NCI-H82 (cell line): ENCODE results near the gene FGF18.

ENCODE experiments used
- DNase-seq: peaks from one replicate; lab custom pipeline; 2025; lab: John Stamatoyannopoulos, UW

Gene FGF18

DNA sequence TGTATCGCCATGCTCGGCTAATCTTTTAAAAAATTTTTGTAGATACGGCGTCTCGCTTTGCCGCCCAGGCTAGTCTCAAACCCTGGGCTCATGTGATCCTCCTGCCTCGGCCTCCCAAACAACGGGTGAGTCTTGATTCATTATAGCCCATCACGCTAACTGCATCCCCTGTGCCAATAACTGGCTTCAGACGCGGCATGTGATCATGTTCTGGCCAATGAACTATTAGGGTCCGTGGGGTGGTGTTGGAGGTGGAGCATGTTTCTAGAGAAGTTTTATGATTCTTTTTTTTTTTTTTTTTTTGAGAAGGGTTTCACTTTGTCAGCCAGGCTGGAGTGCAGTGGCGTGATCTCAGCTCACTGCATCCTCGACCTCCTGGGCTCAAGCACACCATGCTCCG lies 51.0 kb downstream of the FGF18 start:
- no peak for DNase-seq

DNA sequence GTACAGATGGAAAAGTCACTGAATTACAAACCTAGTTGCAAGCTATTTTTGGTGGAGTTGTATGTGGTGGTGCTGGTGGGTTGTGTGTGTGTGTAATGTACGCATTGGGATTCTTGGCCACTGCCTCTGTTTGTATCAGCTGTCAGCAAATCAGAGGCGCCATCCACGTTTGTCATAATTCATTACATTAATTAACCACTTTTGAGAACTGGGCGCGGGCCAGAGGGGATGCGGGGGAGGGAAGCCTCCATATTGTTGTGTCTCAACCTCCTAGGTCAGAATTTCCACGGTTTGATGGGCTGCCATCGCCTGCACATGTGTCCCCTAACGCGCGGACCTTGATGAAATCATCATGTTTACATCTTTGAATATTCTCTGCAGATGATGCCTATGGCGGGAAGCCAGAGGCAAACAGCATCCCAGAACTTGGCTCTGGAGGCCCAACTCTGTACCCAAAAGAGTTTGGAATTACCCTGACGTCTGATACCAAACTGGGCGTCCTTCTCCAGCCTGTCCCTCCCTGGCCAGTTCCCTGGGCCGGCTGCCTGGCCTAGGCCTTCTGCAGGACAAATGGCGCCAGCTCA lies 54.9 kb downstream of the FGF18 start:
- no peak for DNase-seq

DNA sequence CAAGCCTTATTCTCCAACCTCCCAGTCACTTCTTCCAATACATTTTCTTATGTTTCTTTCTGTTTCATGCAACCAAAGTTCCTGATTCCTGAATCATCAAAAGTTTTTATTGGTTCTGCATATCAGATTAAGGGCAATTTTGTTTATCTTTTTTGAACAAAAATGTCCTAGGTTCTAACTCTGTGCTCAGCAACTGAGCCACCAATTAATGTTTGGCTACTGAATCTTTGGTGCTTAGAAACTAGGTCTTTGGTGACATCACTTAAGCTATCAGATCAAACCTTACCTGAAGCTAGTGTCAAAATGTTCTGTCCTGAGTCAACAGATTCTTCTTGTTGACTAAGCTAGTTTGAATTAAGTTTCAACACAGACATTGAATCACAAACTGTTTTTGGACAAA lies 56.1 kb downstream of the FGF18 start:
- no peak for DNase-seq

DNA sequence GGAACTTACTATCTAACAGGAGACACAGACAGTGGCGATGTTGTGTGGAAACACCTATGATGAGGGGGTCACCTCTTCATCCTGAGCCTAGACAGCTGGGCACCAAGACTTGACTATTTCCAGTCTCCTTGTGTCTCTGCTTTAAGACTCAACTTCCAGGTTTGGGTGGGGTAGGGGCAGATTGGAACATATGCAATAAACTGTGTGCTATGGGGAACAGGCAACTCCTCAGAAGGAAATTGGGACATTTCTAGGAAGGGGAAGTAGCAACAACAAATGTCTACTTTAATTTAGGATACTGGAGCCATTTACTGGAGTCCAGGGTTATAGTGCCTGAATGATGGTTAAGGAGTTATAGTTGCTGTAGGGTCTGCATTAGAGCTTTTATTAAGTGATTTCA lies 57.3 kb downstream of the FGF18 start:
- DNase-seq: no peak

DNA sequence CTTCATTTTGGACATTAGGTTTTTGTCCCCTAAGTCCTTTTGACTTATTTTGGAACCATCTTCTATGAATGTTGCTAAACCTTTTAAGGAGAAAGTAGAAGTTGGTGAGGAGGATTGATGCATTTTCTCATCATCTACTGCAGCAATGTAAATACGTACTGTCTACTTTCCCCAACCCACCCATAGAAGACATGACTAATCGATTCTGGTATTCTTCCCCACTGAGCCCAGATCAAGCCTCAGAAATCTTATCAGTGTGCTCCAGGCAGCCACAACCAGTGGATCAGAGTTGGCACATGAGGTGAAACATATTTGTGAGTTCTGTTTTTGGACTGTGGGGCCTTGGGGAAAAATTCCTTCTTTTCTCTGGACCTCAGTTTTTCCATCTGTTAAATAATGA lies 57.7 kb downstream of the FGF18 start:
- no peak for DNase-seq

DNA sequence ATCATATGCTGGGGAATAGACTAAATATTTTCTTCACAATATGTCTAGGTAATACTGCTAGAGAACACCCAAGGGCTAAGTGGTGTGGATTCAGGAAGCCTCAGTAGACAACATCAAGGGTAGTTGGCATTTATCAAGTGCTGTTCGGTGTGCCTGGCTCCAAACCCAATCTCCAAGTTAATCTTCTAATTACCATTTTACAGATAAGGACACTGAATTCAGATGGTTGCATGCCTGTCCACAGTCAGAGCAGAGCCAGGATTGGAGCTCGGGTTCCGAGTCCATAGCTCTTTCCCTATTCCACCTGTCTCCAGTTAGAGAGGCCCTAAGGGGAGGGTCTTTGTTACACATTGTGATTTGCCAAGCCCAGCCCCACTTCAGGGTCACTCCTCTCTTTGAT lies 58.2 kb downstream of the FGF18 start:
- no peak for DNase-seq

DNA sequence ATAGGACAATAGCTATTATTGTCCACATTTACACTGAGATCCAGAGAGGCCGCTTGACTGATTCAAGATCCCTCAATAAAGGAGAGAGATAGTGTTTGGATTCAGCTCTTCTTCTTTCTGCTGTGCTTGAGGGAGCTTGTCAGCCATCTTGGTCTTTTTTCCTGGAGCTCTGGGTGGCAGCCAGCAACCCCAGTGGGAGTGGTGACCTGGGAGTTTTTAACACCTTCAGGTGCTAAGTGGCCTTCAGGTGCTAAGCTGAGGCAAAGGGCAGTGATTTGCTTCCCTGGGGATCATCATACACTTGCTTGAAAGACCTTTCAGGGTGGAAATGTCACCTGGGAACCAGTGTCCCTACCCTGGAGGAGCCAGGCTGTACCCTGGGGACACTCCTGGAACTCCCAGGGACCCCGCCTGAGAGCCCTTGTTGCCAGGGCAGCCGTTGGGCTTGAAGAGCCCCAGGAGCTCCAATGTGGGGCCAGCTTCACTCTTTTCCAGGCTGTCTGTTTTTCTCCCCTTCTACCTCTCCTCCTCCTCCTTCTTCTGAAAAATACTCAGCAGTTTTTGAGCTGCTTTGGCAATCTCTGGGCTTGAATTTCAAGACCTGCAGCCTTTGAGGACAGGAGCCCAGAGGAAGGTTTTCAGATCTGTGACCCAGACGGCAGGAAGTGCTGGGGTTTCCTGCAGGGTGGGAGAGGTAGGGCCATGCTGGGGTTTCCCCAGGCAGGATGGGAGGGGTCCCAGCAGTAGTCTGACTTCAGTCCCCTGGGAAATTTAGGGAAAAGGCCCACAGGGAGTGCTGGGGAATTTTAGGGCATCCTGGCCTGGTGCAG lies 59.7 kb downstream of the FGF18 start:
- no peak for DNase-seq

DNA sequence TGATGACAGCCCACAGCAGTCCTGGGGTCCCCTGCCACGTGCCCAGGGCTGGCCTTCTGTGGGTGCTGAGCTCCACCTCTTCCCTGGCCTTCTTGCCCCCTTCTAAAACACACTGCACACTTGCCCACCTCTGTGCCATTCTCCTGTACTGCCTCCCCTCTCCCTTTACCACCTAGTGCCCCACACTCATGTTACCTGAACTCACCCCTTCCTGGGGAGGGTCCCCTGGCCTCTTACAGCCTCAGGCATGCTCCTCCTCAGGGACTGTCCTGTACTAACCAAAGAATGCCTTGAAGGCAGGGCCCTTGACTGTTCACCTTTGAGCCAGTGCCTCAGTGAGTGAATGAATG lies 60.3 kb downstream of the FGF18 start:
- no peak for DNase-seq

DNA sequence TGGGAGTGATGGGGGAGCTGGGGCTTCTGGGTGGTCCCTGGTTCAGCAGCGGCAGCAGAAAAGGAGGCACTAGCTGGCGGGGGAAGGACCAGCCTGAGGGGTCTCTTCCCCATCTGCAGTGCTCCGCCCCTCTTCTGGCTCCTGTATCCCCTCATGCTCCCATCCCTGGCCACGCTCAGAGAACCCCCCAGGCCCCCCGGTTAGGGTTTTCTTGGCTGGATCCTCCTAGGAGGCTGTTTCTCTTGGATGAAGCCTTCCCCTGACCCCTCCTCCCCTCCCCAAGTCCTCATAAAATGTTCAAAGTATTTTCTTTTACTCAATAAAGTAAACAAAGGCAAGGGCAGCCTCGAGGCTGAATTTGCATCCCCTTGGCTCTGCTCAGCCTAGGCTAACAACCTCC lies 60.8 kb downstream of the FGF18 start:
- DNase-seq: no peak

DNA sequence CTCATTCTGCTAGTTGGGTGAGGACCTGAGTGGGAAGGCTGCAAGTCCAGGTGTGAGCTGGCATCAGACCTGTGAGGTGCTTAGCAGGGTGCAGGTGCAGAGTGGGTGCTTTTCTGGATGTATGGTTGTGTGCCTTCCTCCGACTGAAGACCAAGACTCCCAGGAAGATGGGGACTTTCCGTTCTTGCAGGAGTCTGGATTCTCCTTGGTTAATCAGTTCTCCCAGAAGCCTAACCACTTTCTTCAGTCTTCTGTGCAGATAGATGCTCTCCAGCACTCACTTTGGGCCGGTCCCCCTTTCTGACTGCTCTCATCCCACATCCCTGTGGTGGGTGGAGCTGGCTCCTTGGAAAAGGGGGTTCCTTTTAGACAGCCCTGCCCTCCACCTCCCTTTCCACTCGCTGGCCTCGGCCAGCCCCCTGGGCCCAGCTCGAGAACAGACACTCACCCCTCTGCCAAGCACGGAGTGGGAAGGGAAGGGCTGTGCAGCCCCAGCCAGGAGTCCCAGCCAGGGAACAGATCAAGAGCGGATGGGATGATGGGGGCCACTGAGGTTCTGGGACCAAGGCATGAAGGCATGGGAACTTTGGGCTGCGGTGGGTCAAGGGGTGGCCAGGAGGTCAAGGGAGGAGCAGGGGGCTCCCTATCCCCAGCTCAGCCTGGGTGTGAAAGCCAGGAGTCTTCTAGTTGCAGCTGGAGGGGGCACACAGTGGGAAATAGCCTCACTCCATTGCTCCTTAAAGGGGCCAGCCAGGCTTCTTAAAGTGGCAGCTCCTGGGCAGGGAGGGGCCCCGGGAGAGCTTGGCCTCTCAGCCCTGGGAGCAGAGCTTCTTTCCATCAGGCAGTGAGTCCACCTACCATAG lies 62.4 kb downstream of the FGF18 start:
- DNase-seq: no peak

DNA sequence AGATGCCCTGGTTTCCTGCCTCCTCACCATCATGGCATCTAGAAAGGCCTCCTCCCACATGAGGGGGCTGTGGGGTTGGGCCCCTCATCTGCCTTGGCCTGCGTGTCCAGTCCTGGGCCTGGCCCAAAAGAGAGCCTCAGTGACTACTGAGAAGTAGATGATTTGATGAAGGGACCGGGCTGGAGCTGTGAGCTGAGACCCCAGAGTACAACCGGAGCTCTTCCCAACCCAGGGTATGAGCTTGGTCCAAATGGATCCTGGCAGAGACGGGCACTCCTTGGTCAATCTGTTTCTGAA lies 62.9 kb downstream of the FGF18 start:
- no peak for DNase-seq

DNA sequence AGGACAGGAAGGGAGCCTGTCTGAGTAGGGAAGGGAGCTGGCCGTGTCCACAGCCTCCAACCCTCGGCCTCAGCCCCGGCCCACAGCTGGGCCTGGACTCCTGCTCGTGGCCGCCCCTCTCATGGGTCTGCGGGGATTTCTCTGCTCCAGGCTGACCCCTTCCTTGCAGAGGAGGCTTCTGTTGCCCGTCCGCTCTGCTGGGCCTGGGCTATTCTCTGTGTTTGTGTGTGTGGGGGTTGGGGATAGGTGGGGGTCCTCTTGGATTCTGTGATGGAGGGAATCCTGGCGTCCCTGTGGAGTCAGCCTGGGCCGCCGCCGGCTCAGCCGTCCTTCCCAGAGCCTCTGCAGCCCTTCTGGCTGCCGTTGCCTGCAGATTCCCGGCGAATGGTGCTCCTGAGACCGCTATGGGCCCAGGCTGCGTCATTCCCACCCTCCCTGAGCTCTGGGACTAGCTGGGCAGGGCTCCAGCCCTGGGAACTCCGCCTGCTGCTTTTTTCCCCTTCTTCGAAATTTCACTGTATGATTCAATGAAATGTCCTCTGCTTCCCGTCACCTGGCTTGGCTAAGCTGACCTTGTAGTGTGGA lies 64.2 kb downstream of the FGF18 start:
- DNase-seq: no peak

DNA sequence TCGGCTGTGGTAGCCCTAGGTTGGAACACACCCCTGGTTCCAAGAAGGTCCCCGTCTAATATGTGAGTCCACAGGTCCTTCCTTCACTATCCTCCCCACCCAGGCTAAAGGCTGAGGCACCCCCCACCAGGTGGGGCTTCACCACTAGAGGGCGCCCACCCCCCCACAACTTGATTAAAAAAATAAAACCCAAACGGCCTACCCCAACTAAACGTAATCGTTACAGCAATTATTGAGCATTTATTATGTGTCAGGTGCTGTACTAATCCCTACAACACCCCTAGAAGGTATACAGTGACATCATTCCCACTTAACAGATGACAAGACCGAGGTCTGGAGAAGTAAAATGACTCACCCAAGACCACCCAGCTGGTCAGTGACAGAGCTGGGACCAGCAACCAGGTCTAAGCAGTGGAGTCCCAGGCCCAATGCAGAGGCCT lies 65.0 kb downstream of the FGF18 start:
- peak; percentile 6 for DNase-seq

DNA sequence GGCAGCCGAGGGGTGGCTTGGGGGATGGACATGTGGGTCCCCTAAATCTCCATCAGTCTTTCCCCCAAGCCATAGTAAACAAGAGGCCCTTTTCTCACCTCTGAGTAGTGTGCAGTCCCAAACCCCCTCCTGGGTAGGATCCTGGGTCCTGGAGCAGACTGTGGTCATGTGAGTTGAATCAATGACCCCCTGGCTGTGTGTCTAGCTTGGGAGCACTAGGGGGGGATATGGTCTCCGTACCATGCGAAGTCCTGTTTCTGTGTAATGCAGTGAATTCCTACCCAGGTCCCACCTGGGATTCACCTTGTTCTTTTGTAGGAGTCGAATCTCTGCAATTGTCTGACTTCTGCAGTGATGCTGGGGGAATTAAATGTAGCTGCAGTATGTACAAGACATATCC lies 66.2 kb downstream of the FGF18 start:
- DNase-seq: no peak

DNA sequence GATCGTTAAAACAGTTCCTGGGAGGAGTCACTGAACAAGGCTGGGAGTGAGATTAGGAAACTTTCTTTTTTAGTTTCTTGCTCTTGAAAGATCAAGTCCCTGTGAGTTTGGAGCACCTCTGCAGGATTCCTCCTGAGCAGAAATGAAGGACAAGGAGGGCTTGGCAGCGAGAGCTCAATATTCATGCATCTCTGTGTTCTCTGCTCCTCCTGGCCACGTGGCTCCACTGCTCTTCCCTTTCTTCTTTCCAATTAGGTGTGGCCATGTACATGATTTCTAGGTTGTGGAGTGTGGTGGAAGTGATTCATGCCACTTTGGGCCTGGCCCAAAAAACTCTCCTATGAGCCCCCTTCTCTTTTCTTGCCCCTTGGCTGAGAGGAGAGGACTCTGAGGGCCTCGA lies 67.2 kb downstream of the FGF18 start:
- DNase-seq: no peak

DNA sequence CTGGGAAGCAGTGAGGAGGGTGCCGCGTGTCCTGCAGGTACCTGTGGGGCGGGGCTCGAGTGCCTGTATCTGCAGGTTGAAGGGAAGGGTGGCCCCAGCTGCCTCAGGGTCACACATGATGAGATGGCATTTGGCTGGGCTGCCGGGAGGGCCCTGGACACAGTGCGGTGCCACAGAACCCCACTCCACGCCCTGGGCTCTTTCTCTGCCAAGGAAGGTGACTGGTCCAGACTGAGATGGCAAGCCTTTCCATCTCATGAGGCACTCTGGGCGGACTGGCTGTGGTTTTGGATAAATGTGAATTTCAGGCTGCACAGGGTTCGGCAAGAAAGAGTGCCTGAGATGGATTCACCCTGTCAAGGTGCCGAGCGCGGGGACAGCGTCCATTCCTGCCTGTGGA lies 69.4 kb downstream of the FGF18 start:
- DNase-seq: no peak

DNA sequence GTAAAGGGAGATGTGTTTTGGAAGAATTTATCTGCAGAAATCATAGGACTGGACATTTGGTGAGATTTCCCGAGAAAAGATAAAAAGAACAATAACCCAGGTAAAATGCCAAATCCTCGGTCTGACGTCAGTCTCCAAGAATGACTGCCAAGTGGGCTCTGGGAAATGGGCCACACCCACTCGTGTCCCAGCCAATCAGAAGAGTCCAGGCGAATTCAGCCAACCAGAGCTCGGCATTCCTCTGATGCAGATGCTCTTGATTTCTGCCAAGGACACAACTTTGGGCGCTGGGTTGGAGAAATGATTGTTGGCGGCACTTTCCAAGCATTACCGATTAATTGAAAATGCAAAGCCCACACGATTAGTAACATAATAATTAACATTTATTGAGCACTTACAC lies 73.3 kb downstream of the FGF18 start:
- peak; percentile 1 for DNase-seq

DNA sequence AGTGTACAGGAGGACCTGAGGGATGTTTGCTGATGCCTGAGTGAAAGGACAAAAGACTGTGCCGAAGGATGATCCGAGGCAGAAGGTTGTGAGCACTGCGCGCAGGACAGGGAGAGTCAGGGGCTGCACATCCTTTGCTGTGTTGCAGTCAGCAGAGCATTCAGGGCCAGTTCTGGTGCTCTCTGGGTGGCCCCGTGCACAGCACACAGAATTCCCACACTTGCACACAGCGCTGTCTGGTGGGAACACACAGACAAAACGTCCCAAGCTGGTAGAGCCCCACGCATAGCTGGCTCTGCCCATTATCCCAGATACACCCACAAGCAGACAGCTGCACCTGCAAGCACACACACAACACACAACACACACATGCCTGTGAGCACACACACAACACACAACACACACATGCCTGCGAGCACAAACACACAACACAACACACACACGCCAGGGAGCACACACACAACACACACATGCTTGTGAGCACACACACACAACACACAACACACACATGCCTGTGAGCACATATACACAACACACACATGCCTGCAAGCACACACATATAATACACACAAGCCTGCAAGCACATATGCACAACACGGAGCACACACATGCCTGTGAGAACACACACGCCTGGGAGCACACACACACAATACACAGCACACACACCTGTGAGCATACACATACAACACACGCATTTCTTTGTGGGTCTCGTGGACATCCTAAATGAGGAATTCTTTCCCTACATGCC lies 74.4 kb downstream of the FGF18 start:
- DNase-seq: peak; percentile 16

DNA sequence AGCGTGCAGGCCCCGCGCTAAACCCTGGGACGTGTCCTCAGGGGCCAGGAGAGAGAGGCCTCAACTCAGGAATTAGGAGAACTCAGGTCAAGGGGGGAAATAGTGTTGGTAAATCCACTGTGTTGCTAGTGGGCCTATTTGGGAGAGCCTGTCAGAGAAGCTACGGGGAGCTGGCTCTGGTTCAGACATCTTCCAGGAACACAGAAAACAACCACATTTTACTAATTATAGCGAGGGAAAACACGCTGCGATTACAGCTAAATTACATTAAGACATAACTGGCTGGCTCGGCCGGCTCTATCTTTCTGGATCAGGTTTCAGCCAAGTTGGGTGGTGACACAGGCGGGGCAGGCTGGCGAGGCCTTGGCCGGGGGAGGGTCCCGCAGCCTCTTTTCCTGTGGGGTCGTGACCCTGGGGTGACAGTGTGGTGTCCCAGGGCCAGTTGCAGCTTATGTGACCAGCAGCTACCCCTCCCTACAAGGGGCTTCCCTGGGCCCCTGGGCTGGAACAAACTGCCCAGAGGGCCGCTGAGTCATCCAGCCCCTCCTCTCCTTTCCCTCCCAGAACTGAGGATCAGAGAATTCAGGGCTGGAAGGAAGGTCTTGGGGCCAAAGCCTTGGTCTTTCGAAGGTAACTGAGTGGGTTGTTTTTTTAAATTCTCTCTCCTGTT lies 75.1 kb downstream of the FGF18 start:
- DNase-seq: peak; percentile 33

DNA sequence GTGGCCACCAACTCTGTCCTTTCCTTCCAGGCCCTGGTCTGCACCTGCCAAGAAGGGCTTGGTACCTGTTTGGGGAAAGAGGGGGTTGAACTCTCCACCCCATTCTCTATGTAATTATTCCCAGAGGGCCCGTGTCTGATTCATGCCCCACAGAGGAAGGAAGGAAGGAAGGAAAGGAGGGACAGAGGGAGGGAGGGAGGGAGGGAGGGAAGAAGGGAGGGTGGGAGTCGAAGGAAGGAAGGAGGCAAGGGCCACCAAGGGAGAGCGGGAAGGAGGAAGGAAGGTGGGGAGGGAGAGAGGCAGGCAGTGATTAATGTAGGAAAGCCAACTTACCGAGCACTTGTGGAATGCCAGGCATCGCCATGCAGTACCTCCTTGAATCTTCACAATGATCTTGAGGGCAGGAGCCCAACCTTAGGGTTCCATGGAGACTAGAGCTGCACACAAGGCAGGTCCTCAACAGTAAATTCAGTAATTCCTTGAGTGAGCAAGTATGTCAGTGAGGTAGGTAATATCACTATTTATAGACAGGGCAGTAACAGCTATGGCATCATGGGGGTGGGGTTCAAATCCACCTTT lies 75.8 kb downstream of the FGF18 start:
- no peak for DNase-seq

DNA sequence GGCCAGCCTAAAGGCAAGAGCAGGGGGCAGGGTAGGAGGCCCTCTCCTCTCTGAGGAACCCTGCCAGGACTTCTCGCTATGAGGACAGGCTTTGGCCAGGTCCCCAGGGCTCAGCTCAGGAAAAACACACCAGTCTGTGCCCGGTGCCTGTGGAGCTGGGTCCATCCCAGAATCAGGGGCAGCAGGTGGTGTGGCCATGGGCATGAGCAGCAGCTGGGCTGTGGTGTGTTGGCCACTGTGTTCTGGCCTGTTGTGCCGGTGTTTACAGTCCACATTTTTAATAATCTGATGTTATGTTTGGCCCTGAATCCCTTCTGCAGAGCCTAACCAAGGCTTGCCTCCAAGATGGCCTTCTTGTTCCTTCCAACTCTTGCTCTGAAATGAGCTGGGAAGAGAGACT lies 77.0 kb downstream of the FGF18 start:
- no peak for DNase-seq
